H1 (cell line): ENCODE results near the gene CDCA7.

Experiments
- ASH2L ChIP-seq: fragments of 200-600, 300-600 bp; sonication (generic); IDR thresholded peaks from one replicate; pipeline ENCODE4 v1.7.1; 2017; ENCODE audit warnings: low read length
- ATF2 ChIP-seq: IDR thresholded peaks from 2 replicates; pipeline ENCODE4 v1.6.1; 2012; ENCODE audit warnings: low read length, inconsistent platforms
- CHD2 ChIP-seq: IDR thresholded peaks from 2 replicates; pipeline ENCODE4 v1.6.1; 2012; ENCODE audit warnings: low read length, improper control_type of control experiment
- CTCF ChIP-seq, 3 experiments: IDR thresholded peaks; 1 replicate in 2 of 3; 2 replicates in 1 of 3; pipeline versions ENCODE4 v1.5.1 to v1.6.1; 2011; ENCODE audit warnings: low read length in 3 of 3, mild to moderate bottlenecking in 3 of 3, inconsistent platforms in 2 of 3, low read depth in 1 of 3, moderate library complexity in 1 of 3; ENCODE audit not compliant: insufficient read depth in 1 of 3; ENCODE audit errors: control extremely low read depth in 1 of 3
- EP300 ChIP-seq, 2 experiments: IDR thresholded peaks; 1 replicate in 1 of 2; 2 replicates in 1 of 2; pipeline ENCODE4 v1.6.1; 2011 to 2012; ENCODE audit warnings: low read depth in 2 of 2, low read length in 2 of 2, mild to moderate bottlenecking in 2 of 2, borderline replicate concordance in 1 of 2, inconsistent platforms in 1 of 2, moderate library complexity in 1 of 2
- JUN ChIP-seq: IDR thresholded peaks from 2 replicates; pipeline ENCODE4 v1.6.1; 2011; ENCODE audit warnings: low read depth, mild to moderate bottlenecking, improper control_type of control experiment, low read length
- MAX ChIP-seq: IDR thresholded peaks from 2 replicates; pipeline ENCODE4 v1.6.1; 2012; ENCODE audit warnings: inconsistent platforms
- RAD21 ChIP-seq, 2 experiments: IDR thresholded peaks in 1 of 2; conservative IDR thresholded peaks in 1 of 2; 2 replicates each; pipeline ENCODE4 v1.6.1; 2011; ENCODE audit warnings: low read depth in 2 of 2, low read length in 2 of 2, improper control_type of control experiment in 1 of 2, inconsistent platforms in 1 of 2, mild to moderate bottlenecking in 1 of 2, moderate library complexity in 1 of 2
- SRF ChIP-seq: IDR thresholded peaks from 2 replicates; pipeline ENCODE4 v1.6.1; 2011; ENCODE audit warnings: mild to moderate bottlenecking, low read depth, low read length, moderate library complexity
- TAF1 ChIP-seq: IDR thresholded peaks from 2 replicates; pipeline ENCODE4 v1.6.1; 2011; ENCODE audit warnings: mild to moderate bottlenecking, low read depth, low read length
- USF2 ChIP-seq: IDR thresholded peaks from 2 replicates; pipeline ENCODE4 v1.6.1; 2011; ENCODE audit warnings: low read length, improper control_type of control experiment
- ZNF274 ChIP-seq: IDR thresholded peaks from 2 replicates; pipeline ENCODE4 v1.7.0; 2012; ENCODE audit warnings: low read length, borderline replicate concordance; ENCODE audit errors: extremely low read depth

- TF ChIP-seq JUN (no peak), CHD2 (no peak), TAF1 (no peak), CTCF (IDR thresholded peaks at IDR 0.05; ENCODE audit: control extremely low read depth in 1 of 3, insufficient read depth in 1 of 3, low read depth in 1 of 3, low read length in 3 of 3) (no peak), USF2 (no peak), ATF2 (no peak), EP300 (IDR thresholded peaks at IDR 0.05; ENCODE audit: borderline replicate concordance in 1 of 2, low read depth in 2 of 2, low read length in 2 of 2) (no peak), SRF (no peak), ZNF274 (no peak), RAD21 (IDR thresholded peaks at IDR 0.05 in 1 of 2, conservative IDR thresholded peaks at IDR 0.05 in 1 of 2; ENCODE audit: low read depth in 2 of 2, low read length in 2 of 2) (no peak), ASH2L (no peak), MAX (no peak)
Observed at GRCh38 chr2:173386738-173387065, 32.0 kb downstream of the CDCA7 start.
